RWPE2 (cell line): Measurements from ENCODE around the gene RAB40AL.

Experiments used
- ATAC-seq: fragments of 200-7000 bp; cut with Tn5 transposase; 3 replicates; pipeline ENCODE4 v1.9.1; 2021; ENCODE audit warnings: low read depth
- DNase-seq: peaks from one replicate; pipeline ENCODE4 v3.0.0-alpha.2; 2020; ENCODE audit warnings: low spot score
- H3K27ac ChIP-seq: fragments of 450-650 bp; 2 replicates; pipeline ENCODE4 v1.5.1; 2017; ENCODE audit warnings: mild to moderate bottlenecking; ENCODE audit not compliant: poor library complexity, severe bottlenecking
- H3K27me3 ChIP-seq: fragments of 250-450 bp; sonication (Bioruptor Pico); 2 replicates; pipeline ENCODE4 v1.5.1; 2021; ENCODE audit warnings: mild to moderate bottlenecking, moderate library complexity; ENCODE audit not compliant: insufficient read depth, poor library complexity, severe bottlenecking
- H3K36me3 ChIP-seq: fragments of 250-450 bp; sonication (Bioruptor Pico); 2 replicates; pipeline ENCODE4 v1.5.1; 2020; ENCODE audit warnings: low read depth, mild to moderate bottlenecking, moderate library complexity
- H3K4me1 ChIP-seq: fragments of 250-450 bp; sonication (Bioruptor Pico); 2 replicates; pipeline ENCODE4 v1.5.1; 2021; ENCODE audit warnings: mild to moderate bottlenecking, moderate library complexity; ENCODE audit not compliant: insufficient read depth, poor library complexity, severe bottlenecking
- H3K4me3 ChIP-seq: fragments of 250-450 bp; sonication (Bioruptor Pico); 2 replicates; pipeline ENCODE4 v1.5.1; 2021; ENCODE audit warnings: mild to moderate bottlenecking, moderate library complexity; ENCODE audit not compliant: severe bottlenecking
- H3K9me3 ChIP-seq: fragments of 250-450 bp; sonication (Bioruptor Pico); 2 replicates; pipeline ENCODE4 v1.5.1; 2021; ENCODE audit warnings: mild to moderate bottlenecking, moderate library complexity; ENCODE audit not compliant: severe bottlenecking
- TF ChIP-seq, protein P1 (sequence below): fragments of 450-650 bp; IDR thresholded peaks from one replicate; pipeline ENCODE4 v1.5.1; 2017; ENCODE audit warnings: mild to moderate bottlenecking, moderate library complexity; ENCODE audit not compliant: poor library complexity, severe bottlenecking

Gene RAB40AL

GRCh38 chrX:102958794-102959193, 21.7 kb downstream of the RAB40AL start:
- DNase-seq, result no peak
- no peak for ATAC-seq
- H3K27me3 ChIP-seq, result no peaks in the 10 kb centered on the region
- H3K4me3 ChIP-seq, result no peak overlapping the region
- TF ChIP-seq, protein P1, sequence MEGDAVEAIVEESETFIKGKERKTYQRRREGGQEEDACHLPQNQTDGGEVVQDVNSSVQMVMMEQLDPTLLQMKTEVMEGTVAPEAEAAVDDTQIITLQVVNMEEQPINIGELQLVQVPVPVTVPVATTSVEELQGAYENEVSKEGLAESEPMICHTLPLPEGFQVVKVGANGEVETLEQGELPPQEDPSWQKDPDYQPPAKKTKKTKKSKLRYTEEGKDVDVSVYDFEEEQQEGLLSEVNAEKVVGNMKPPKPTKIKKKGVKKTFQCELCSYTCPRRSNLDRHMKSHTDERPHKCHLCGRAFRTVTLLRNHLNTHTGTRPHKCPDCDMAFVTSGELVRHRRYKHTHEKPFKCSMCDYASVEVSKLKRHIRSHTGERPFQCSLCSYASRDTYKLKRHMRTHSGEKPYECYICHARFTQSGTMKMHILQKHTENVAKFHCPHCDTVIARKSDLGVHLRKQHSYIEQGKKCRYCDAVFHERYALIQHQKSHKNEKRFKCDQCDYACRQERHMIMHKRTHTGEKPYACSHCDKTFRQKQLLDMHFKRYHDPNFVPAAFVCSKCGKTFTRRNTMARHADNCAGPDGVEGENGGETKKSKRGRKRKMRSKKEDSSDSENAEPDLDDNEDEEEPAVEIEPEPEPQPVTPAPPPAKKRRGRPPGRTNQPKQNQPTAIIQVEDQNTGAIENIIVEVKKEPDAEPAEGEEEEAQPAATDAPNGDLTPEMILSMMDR, result no peak
- no peak overlapping the region for H3K27ac ChIP-seq
- no peaks in the 10 kb centered on the region for H3K4me1 ChIP-seq
- no peaks in the 10 kb centered on the region for H3K36me3 ChIP-seq
- no peaks in the 10 kb centered on the region for H3K9me3 ChIP-seq

- Histone ChIP-seq H3K36me3 (no peaks in the 10 kb centered on the region), H3K27me3 (no peaks in the 10 kb centered on the region), H3K4me1 (no peaks in the 10 kb centered on the region), H3K9me3 (no peaks in the 10 kb centered on the region), H3K27ac (no peak overlapping the region), H3K4me3 (no peak overlapping the region)
- DNase-seq (no peak), ATAC-seq (peak; percentile 49; the same call in 2 of the 3 replicates)
- TF ChIP-seq, protein P1, result no peak
Observed at GRCh38 chrX:102959471-102959870, 22.4 kb downstream of the RAB40AL start.

- Histone ChIP-seq H3K27ac (no peak overlapping the region), H3K36me3 (no peaks in the 10 kb centered on the region), H3K9me3 (no peaks in the 10 kb centered on the region), H3K4me3 (no peak overlapping the region), H3K27me3 (no peaks in the 10 kb centered on the region), H3K4me1 (no peaks in the 10 kb centered on the region)
- ATAC-seq, result no peak
- DNase-seq, result no peak
- TF ChIP-seq, protein P1, result no peak
Observed at GRCh38 chrX:102963955-102964354, 26.9 kb downstream of the RAB40AL start.

GRCh38 chrX:102964940-102965339, 27.9 kb downstream of the RAB40AL start:
- Histone ChIP-seq H3K4me1 (no peaks in the 10 kb centered on the region), H3K27me3 (no peaks in the 10 kb centered on the region), H3K36me3 (no peaks in the 10 kb centered on the region), H3K9me3 (no peaks in the 10 kb centered on the region), H3K4me3 (no peak overlapping the region), H3K27ac (no peak overlapping the region)
- no peak for ATAC-seq
- no peak for DNase-seq
- TF ChIP-seq, protein P1, result no peak

GRCh38 chrX:102966701-102967100, 29.6 kb downstream of the RAB40AL start:
- H3K4me1 ChIP-seq, result no peaks in the 10 kb centered on the region
- no peak overlapping the region for H3K27ac ChIP-seq
- no peaks in the 10 kb centered on the region for H3K9me3 ChIP-seq
- TF ChIP-seq, protein P1, result no peak
- H3K36me3 ChIP-seq, result no peaks in the 10 kb centered on the region
- no peaks in the 10 kb centered on the region for H3K27me3 ChIP-seq
- ATAC-seq (no peak), DNase-seq (no peak)
- H3K4me3 ChIP-seq, result no peak overlapping the region
